ENCODE measurements around the gene MYH14.
"Not testable (repeated sequence)": the region's sequence is repeated elsewhere in the genome, so short reads cannot be mapped to it uniquely, and the experiment has no call there.

- not testable (repeated sequence) for TF ChIP-seq CTCF (IDR thresholded peaks at IDR 0.05; ENCODE audit: low read depth, low read length); MYC (IDR thresholded peaks at IDR 0.05; ENCODE audit: low read depth, low read length); POLR2A (IDR thresholded peaks at IDR 0.05; ENCODE audit: extremely low read depth, insufficient read length)
- TF ChIP-seq, protein P1, sequence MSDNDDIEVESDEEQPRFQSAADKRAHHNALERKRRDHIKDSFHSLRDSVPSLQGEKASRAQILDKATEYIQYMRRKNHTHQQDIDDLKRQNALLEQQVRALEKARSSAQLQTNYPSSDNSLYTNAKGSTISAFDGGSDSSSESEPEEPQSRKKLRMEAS (IDR thresholded peaks at IDR 0.05; ENCODE audit: low read depth, low read length), result not testable (repeated sequence)
These were observed 126.5 kb downstream of the MYH14 start for GRCh38 chr19:50329926-50330294.
